Tongue (tissue), 2 donors: ENCODE results near the gene PHLPP1. TPM values are rescaled to one million over a fixed set of nuclear protein-coding genes. Genes with fewer than 3 reads are reported as not detected.

Experiments used
- DNase-seq: peaks from one replicate; pipeline ENCODE4 v3.0.0-alpha.2; 2015
- total RNA-seq: library from RNA; depleted of rRNA; stranded (reverse); fragments of >200 nt; gene quantifications from one replicate; pipeline ENCODE4 v1.2.3, GENCODE V29; 2014

The PHLPP1 gene
- total RNA-seq, 1 donor from 2014 or later: 8.8 TPM

- no peak for DNase-seq
These were observed 29.0 kb downstream of the PHLPP1 start for GRCh38 chr18:62744076-62744968.

GRCh38 chr18:62745089-62745751 lies 29.9 kb downstream of the PHLPP1 start:
- no peak for DNase-seq

- no peak for DNase-seq
These were observed 34.0 kb downstream of the PHLPP1 start for GRCh38 chr18:62749389-62749788.

- DNase-seq: peak; percentile 39
These were observed 36.0 kb downstream of the PHLPP1 start for GRCh38 chr18:62751341-62751821.

GRCh38 chr18:62751977-62752376 lies 36.6 kb downstream of the PHLPP1 start:
- no peak for DNase-seq

- DNase-seq: peak; percentile 64
These were observed 38.7 kb downstream of the PHLPP1 start for GRCh38 chr18:62754026-62754425.

- DNase-seq: no peak
These were observed 40.1 kb downstream of the PHLPP1 start for GRCh38 chr18:62755454-62755853.

GRCh38 chr18:62755946-62756345 lies 40.6 kb downstream of the PHLPP1 start:
- no peak for DNase-seq

GRCh38 chr18:62757399-62758010 lies 42.2 kb downstream of the PHLPP1 start:
- DNase-seq: no peak

- DNase-seq: no peak
These were observed 43.2 kb downstream of the PHLPP1 start for GRCh38 chr18:62758591-62758990.

GRCh38 chr18:62759704-62760402 lies 44.5 kb downstream of the PHLPP1 start:
- peak; percentile 76 for DNase-seq

- no peak for DNase-seq
These were observed 45.0 kb downstream of the PHLPP1 start for GRCh38 chr18:62760403-62760734.

- peak; percentile 44 for DNase-seq
These were observed 47.8 kb downstream of the PHLPP1 start for GRCh38 chr18:62763101-62763521.

GRCh38 chr18:62766266-62766665 lies 50.9 kb downstream of the PHLPP1 start:
- no peak for DNase-seq

GRCh38 chr18:62767321-62767720 lies 52.0 kb downstream of the PHLPP1 start:
- DNase-seq: no peak

GRCh38 chr18:62767836-62768557 lies 52.7 kb downstream of the PHLPP1 start:
- no peak for DNase-seq

- DNase-seq: no peak
These were observed 53.2 kb downstream of the PHLPP1 start for GRCh38 chr18:62768558-62768943.

GRCh38 chr18:62769216-62769615 lies 53.9 kb downstream of the PHLPP1 start:
- DNase-seq: no peak

- no peak for DNase-seq
These were observed 56.3 kb downstream of the PHLPP1 start for GRCh38 chr18:62771494-62772270.

GRCh38 chr18:62772860-62773584 lies 57.7 kb downstream of the PHLPP1 start:
- no peak for DNase-seq
